CD4-positive, CD25-positive, alpha-beta regulatory T cell (primary cell): ENCODE data around the gene PHACTR1. TPM values are rescaled to one million over a fixed set of nuclear protein-coding genes. Genes with fewer than 3 reads are reported as not detected.
"Not testable (repeated sequence)": the region's sequence is repeated elsewhere in the genome, so short reads cannot be mapped to it uniquely, and the experiment has no call there.

Source experiments
- ATAC-seq, 2 donors: fragments of 150-1000 bp; cut with Tn5 transposase; one replicate each; pipeline ENCODE4 v1.10.0; 2021; ENCODE audit warnings: low read depth in 2 of 2, moderate number of reproducible peaks in 2 of 2, moderate library complexity in 1 of 2
- DNase-seq, 3 donors: peaks; one replicate each; pipeline versions ENCODE4 v3.0.0 to v3.0.0-alpha.2; 2012 to 2022; ENCODE audit warnings: mixed read lengths in 1 of 3
- H3K27ac ChIP-seq: one replicate; pipeline ENCODE4 v1.7.0; 2013; ENCODE audit warnings: mild to moderate bottlenecking, low read length; ENCODE audit not compliant: insufficient read depth, poor library complexity, severe bottlenecking
- H3K27me3 ChIP-seq: one replicate; pipeline ENCODE4 v1.7.0; 2013; ENCODE audit warnings: low read length; ENCODE audit not compliant: control insufficient read depth, insufficient read depth
- H3K36me3 ChIP-seq: one replicate; pipeline ENCODE4 v1.7.0; 2013; ENCODE audit warnings: mild to moderate bottlenecking, low read length, moderate library complexity; ENCODE audit not compliant: control insufficient read depth, insufficient read depth
- H3K4me1 ChIP-seq: 2 replicates; pipeline ENCODE4 v1.7.0; 2013; ENCODE audit warnings: mild to moderate bottlenecking, low read length; ENCODE audit not compliant: insufficient read depth, control insufficient read depth, poor library complexity, severe bottlenecking
- H3K4me3 ChIP-seq: one replicate; pipeline ENCODE4 v1.7.0; 2013; ENCODE audit warnings: low read depth, mild to moderate bottlenecking, low read length, moderate library complexity
- H3K9me3 ChIP-seq, 2 experiments: 1 replicate in 1 of 2; 2 replicates in 1 of 2; pipeline ENCODE4 v1.7.0; 2013; ENCODE audit warnings: low read length in 2 of 2, mild to moderate bottlenecking in 1 of 2, moderate library complexity in 1 of 2; ENCODE audit not compliant: control insufficient read depth in 2 of 2
- H3K27ac Mint-ChIP-seq, 3 donors: one replicate each; pipeline ENCODE4 v1.8.0; 2020 to 2022; ENCODE audit warnings: mild to moderate bottlenecking in 3 of 3, mixed read lengths in 3 of 3, moderate library complexity in 2 of 3
- H3K27me3 Mint-ChIP-seq: one replicate; pipeline ENCODE4 v1.8.0; 2022; ENCODE audit warnings: mild to moderate bottlenecking, mixed read lengths
- H3K36me3 Mint-ChIP-seq: one replicate; pipeline ENCODE4 v1.8.0; 2020; ENCODE audit warnings: mixed read lengths
- H3K4me1 Mint-ChIP-seq, 4 donors: one replicate each; pipeline ENCODE4 v1.8.0; 2020 to 2022; ENCODE audit warnings: mixed read lengths in 4 of 4, mild to moderate bottlenecking in 1 of 4
- H3K4me3 Mint-ChIP-seq, 4 donors: one replicate each; pipeline ENCODE4 v1.8.0; 2020 to 2022; ENCODE audit warnings: mild to moderate bottlenecking in 4 of 4, mixed read lengths in 4 of 4, moderate library complexity in 3 of 4
- H3K9me3 Mint-ChIP-seq, 7 donors: one replicate each; pipeline ENCODE4 v1.8.0; 2020 to 2022; ENCODE audit warnings: mixed read lengths in 7 of 7, mild to moderate bottlenecking in 3 of 7, moderate library complexity in 2 of 7
- polyA plus RNA-seq, 4 donors: library from polyadenylated mRNA; unstranded; fragments of 300-500 nt; fragmentation: Illumina TruSeq; gene quantifications; one replicate each; pipeline ENCODE4 v1.2.3, GENCODE V29; 2021
- total RNA-seq: library from RNA; stranded (reverse); gene quantifications from one replicate; pipeline ENCODE4 v1.2.3, GENCODE V29; 2022

The PHACTR1 gene
- total and polyA plus RNA-seq, 5 donors from 2014 or later = 0.28 to 1.6 (median 0.38) TPM

DNA sequence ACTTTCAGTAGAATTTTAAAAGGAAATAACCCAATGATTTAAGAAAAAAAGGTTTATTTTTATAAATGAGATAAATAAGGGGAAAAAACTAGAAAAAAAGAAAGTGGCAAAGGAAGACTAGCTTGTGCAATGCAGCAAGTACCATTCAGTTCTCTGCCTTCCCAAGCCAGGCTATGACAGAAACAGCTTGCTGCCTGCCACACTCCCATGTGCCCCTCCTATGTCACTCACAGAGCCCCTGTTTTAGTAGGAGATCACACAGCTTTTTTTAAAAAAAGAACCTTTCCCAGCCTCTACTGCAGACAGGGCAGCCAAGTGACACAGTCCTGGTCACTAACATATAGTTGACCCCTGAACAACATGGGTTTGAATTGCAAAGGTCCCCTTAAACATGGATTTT, 598.2 kb downstream of the PHACTR1 start:
- Histone ChIP-seq H3K36me3 (peaks cover 60% of the 10 kb centered on the region), H3K27me3 (no peaks in the 10 kb centered on the region), H3K27ac (no peak overlapping the region), H3K9me3 (no peaks in the 10 kb centered on the region), H3K4me3 (no peak overlapping the region), H3K4me1 (no peaks in the 10 kb centered on the region)
- Mint-ChIP-seq H3K9me3 (no peaks in the 10 kb centered on the region), H3K36me3 (peaks cover 56% of the 10 kb centered on the region), H3K27ac (no peak overlapping the region), H3K4me1 (peaks cover 0 to 4% (median 0%) of the 10 kb centered on the region in 4 donors), H3K27me3 (no peaks in the 10 kb centered on the region), H3K4me3 (no peak overlapping the region)
- no peak for DNase-seq
- no peak for ATAC-seq

DNA sequence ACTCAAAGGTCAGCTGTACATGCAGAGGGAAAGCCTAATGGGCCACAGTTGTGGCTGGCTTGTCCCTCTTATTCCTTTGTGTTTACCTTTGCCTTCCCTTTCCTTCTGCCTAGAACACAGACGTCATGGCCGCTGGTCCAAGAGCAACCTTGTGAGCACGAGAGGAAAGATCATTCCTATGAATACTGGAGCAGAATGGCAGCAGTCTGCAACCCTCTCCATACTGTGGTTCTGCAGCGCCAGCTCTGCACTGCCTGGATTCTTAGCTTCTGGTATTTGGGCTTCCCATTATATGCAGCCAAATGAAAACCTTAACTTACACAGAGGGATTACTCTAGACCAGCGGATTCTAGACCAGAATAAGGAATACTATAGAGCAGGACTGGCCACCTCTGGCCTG, 599.3 kb downstream of the PHACTR1 start:
- peaks cover 69% of the 10 kb centered on the region for H3K36me3 ChIP-seq

DNA sequence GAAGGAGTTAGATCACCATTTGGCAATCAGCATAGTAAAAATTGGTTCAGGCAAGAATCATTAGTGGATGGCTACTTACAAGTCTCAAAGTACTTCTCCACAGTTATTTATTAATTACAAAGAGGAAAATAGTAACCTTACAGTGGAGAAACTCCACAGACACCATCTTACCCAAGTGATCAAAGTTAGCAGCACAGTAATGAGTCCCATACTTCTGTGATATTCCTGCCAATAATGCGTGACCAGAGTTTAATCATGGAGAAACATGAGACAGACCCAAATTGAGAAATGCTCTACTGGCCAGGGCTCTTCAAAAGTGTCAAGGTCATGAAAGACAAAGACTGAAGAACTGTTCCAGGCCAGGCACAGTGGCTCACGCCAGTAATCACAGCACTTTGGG, 602.3 kb downstream of the PHACTR1 start:
- no peaks in the 10 kb centered on the region for H3K27me3 ChIP-seq

More for the DNA sequence above, 599.3 kb downstream of the PHACTR1 start:
- H3K27ac Mint-ChIP-seq = no peak overlapping the region
- H3K27me3 ChIP-seq = no peaks in the 10 kb centered on the region
- no peak overlapping the region for H3K4me3 ChIP-seq
- H3K4me3 Mint-ChIP-seq = no peak overlapping the region
- H3K4me1 ChIP-seq = no peaks in the 10 kb centered on the region
- H3K9me3 ChIP-seq = no peaks in the 10 kb centered on the region
- H3K27me3 Mint-ChIP-seq = no peaks in the 10 kb centered on the region
- no peaks in the 10 kb centered on the region for H3K9me3 Mint-ChIP-seq
- H3K4me1 Mint-ChIP-seq = peaks cover 0 to 4% (median 0%) of the 10 kb centered on the region in 4 donors
- peaks cover 62% of the 10 kb centered on the region for H3K36me3 Mint-ChIP-seq
- H3K27ac ChIP-seq = no peak overlapping the region
- no peak for ATAC-seq
- DNase-seq = no peak

DNA sequence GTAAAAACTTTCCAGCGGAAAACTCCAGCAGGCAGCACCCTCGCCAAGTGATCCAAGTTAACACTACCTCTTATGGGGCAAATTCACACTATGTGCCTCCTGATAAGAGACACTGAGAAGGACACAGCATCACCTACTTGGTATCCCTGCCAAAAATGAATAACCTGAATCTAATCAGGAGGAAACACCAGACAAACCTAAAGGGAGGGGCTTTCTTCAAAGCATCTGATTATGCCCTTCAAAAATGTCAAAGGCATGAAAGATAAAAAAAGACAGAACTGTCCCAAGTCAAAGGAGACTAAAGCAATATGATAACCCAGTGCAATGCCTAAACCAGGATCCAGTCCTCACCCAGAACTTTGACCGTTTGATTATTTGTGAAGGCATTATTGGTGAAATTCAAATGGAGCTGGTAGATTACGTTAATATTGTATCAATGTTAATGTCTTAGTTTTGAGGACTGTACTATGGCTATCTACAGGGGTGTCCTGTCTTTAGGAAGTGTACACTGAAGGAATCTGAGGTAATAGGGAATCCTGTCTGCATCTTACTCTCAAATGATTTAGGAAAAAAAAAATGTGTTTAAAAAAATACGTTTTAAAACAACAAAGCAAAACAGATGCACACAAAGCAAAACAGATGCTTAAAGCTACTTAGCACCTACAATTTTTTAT, 603.5 kb downstream of the PHACTR1 start:
- ATAC-seq = no peak
- H3K27ac Mint-ChIP-seq = no peak overlapping the region
- H3K36me3 Mint-ChIP-seq = peaks cover 64% of the 10 kb centered on the region
- no peaks in the 10 kb centered on the region for H3K9me3 ChIP-seq
- H3K36me3 ChIP-seq = peaks cover 84% of the 10 kb centered on the region
- no peak overlapping the region for H3K27ac ChIP-seq
- no peaks in the 10 kb centered on the region for H3K4me1 ChIP-seq
- no peak for DNase-seq
- H3K4me3 ChIP-seq = no peak overlapping the region
- H3K27me3 ChIP-seq = no peaks in the 10 kb centered on the region
- H3K4me1 Mint-ChIP-seq = peaks cover 2 to 11% (median 7%) of the 10 kb centered on the region in 4 donors
- H3K9me3 Mint-ChIP-seq = no peaks in the 10 kb centered on the region
- no peaks in the 10 kb centered on the region for H3K27me3 Mint-ChIP-seq
- H3K4me3 Mint-ChIP-seq = no peak overlapping the region

More for the DNA sequence above, 602.3 kb downstream of the PHACTR1 start:
- no peak for DNase-seq
- Mint-ChIP-seq H3K36me3 (peaks cover 59% of the 10 kb centered on the region), H3K4me3 (no peak overlapping the region), H3K27ac (no peak overlapping the region), H3K9me3 (no peaks in the 10 kb centered on the region), H3K27me3 (no peaks in the 10 kb centered on the region), H3K4me1 (peaks cover 0 to 11% (median 6%) of the 10 kb centered on the region in 4 donors)
- Histone ChIP-seq H3K27ac (no peak overlapping the region), H3K4me1 (no peaks in the 10 kb centered on the region), H3K4me3 (no peak overlapping the region), H3K9me3 (no peaks in the 10 kb centered on the region), H3K36me3 (peaks cover 78% of the 10 kb centered on the region)
- no peak for ATAC-seq

DNA sequence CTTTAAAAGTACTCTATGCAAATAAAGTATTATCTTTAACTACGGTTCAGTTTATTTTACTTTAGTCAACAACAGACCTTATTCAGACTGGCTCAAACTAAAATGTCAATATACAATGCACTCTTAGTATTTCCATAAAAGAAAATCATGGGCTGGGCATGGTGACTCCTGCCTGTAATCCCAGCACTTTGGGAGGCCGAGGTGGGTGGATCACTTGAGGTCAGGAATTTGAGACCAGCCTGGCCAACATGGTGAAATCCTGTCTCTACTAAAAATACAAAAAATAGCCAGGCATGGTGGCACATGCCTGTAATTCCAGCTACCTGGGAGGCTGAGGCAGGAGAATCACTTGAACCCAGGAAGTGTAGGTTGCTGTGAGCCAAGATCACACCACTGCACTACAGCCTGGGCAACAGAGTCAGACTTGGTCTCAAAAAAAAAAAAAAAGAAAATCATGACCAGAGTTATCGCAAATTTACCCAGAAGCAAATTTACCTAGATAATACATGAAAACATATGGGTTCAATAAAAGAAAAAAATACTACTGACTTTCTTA, 609.5 kb downstream of the PHACTR1 start:
- peaks cover 17 to 38% (median 28%) of the 10 kb centered on the region in 4 donors for H3K4me1 Mint-ChIP-seq
- H3K4me3 ChIP-seq, H3K9me3 Mint-ChIP-seq, H3K27me3 ChIP-seq, H3K9me3 ChIP-seq, DNase-seq, ATAC-seq, H3K27ac ChIP-seq, H3K27ac Mint-ChIP-seq, H3K27me3 Mint-ChIP-seq: not testable (repeated sequence)
- Histone ChIP-seq H3K36me3 (peaks cover 33% of the 10 kb centered on the region), H3K4me1 (peaks cover 19% of the 10 kb centered on the region)
- H3K4me3 Mint-ChIP-seq = peak overlapping the region in 1 of 4 donors; percentile 97
- H3K36me3 Mint-ChIP-seq = peaks cover 36% of the 10 kb centered on the region

DNA sequence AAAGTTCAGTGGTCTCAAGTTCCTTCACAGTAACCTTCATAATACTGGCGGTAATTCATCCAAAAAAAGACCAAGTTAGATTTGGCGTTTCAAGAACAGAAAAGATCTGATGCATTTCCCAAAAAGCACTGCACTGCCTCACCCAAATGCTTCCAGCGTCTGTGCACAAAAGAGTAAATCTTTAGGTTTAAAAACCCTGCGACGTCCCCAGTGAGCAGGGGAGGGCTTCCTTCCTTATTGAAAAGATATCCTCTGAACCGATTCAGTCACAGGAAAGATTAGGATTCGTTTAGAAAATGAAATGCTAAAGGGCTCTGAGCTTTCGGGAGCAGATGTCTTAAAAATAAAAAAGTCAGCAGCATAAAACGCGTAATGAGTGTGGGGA, 611.1 kb downstream of the PHACTR1 start:
- H3K4me3 Mint-ChIP-seq = peak overlapping the region; percentile 95 to 98 (median 96)
- peaks cover 16 to 38% (median 25%) of the 10 kb centered on the region in 4 donors for H3K4me1 Mint-ChIP-seq
- no peaks in the 10 kb centered on the region for H3K9me3 Mint-ChIP-seq
- DNase-seq (no peak), ATAC-seq (no peak)
- Histone ChIP-seq H3K27ac (peak overlapping the region; percentile 83), H3K27me3 (no peaks in the 10 kb centered on the region), H3K4me3 (peak overlapping the region; percentile 98), H3K36me3 (peaks cover 19% of the 10 kb centered on the region), H3K9me3 (no peaks in the 10 kb centered on the region), H3K4me1 (peaks cover 19% of the 10 kb centered on the region)
- peak overlapping the region; percentile 96 to 98 (median 97) for H3K27ac Mint-ChIP-seq
- H3K36me3 Mint-ChIP-seq = peaks cover 24% of the 10 kb centered on the region
- H3K27me3 Mint-ChIP-seq = peaks cover 4% of the 10 kb centered on the region

DNA sequence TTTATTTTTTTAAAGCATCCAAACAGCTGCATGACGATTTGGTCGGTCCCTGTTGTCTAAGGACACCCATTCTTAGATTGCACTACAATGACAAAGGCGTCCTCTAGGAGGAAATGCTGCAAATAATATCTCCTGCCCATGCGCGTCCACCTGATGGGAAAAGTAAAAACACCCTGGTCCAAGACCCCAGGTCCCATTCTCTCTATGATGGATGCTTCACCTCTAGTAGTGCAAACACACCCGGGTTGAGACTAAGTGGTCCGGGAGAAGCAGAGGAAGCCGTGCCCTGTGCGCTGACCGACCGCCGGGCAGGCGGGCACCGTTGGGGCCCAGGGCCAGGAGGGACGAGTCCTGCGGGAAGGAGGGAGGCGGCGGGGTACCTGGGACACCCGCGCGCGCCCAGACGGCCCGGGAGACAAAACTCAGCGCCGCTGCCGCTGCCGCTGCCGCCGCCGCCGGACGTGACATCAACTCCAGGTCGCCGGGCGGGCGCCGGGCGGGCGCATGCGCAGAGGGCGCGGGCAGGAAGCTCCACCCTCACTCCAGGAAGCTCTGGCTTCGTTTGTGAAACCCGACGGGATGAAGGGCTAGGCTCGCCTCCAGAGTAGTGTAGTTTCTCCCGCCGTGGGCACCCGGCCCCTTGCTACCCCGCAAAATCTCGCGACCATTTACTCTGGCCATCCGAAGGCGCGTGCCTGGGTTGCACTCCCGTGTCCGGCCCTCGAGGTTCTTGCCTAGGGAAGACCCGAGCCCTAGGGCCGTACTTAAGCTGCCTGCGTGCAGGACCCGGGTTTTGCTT, 611.7 kb downstream of the PHACTR1 start, which contains the start of gene TBC1D7:
TSS of gene TBC1D7 (minus strand) at position 462 of the 799 bp plus-strand sequence. CDS start 1,639 bp downstream, outside the sequence.
- Mint-ChIP-seq H3K4me1 (peaks cover 15 to 38% (median 24%) of the 10 kb centered on the region in 4 donors), H3K4me3 (peak within 1 kb of the TSS; percentile 95 to 98 (median 96)), H3K9me3 (no peaks in the 10 kb centered on the region), H3K27ac (peak within 1 kb of the TSS; percentile 96 to 98 (median 97)), H3K36me3 (peaks cover 23% of the 10 kb centered on the region), H3K27me3 (peaks cover 4% of the 10 kb centered on the region)
- Histone ChIP-seq H3K4me3 (peak within 1 kb of the TSS; percentile 98), H3K27me3 (no peaks in the 10 kb centered on the region), H3K27ac (peak within 1 kb of the TSS; percentile 83), H3K4me1 (peaks cover 19% of the 10 kb centered on the region), H3K9me3 (no peaks in the 10 kb centered on the region), H3K36me3 (peaks cover 18% of the 10 kb centered on the region)
- ATAC-seq (peak; percentile 86 to 88), DNase-seq (peak; percentile 90 to 94 (median 94))
